Upper lobe of right lung (tissue), 1 donor: Measurements from ENCODE around the gene SLC16A1. TPM values are rescaled to one million over a fixed set of nuclear protein-coding genes. Genes with fewer than 3 reads are reported as not detected.

ENCODE experiments used
- ATAC-seq: fragments of 200-7000 bp; cut with Tn5 transposase; one replicate; pipeline ENCODE4 v1.9.1; 2020; ENCODE audit warnings: mild to moderate bottlenecking, moderate library complexity
- DNase-seq: peaks from one replicate; pipeline ENCODE4 v3.0.0-alpha.2; 2020
- H3K27ac ChIP-seq: fragments of 200-600 bp; one replicate; pipeline ENCODE4 v1.8.0; 2022
- H3K27me3 ChIP-seq: fragments of 200-600 bp; one replicate; pipeline ENCODE4 v1.8.0; 2022; ENCODE audit warnings: mild to moderate bottlenecking
- H3K36me3 ChIP-seq: fragments of 200-600 bp; one replicate; pipeline ENCODE4 v1.8.0; 2022
- H3K4me1 ChIP-seq: fragments of 200-600 bp; one replicate; pipeline ENCODE4 v1.8.0; 2022
- H3K4me3 ChIP-seq: fragments of 200-600 bp; one replicate; pipeline ENCODE4 v1.8.0; 2022; ENCODE audit warnings: mild to moderate bottlenecking
- H3K9me3 ChIP-seq: fragments of 200-600 bp; one replicate; pipeline ENCODE4 v1.8.0; 2022
- CTCF ChIP-seq: fragments of 200-600 bp; IDR thresholded peaks from one replicate; pipeline ENCODE4 v1.8.0; 2022; ENCODE audit warnings: antibody characterized with exemption
- intact Hi-C: fragments of 100-400 bp; cut with DNase I; formaldehyde crosslinking; loops from one replicate; pipeline ENCODE4 v1.11.0; 2022
- long read RNA-seq: library from polyadenylated mRNA; unstranded; transcript quantifications from one replicate; pipeline ENCODE4 v2.0.0, GENCODE V29; 2021
- total RNA-seq: library from RNA; stranded (reverse); fragmentation: NEBNext Ultra II Directional; extraction: Animal tissue kit (Norgen Biotek cat#: 25700); gene quantifications from one replicate; pipeline ENCODE4 v1.2.1, GENCODE V29; 2021
- donor health status: DM: no; HTN: yes; CAD: no; lungs with severe emphysema.

The SLC16A1 gene, protein sequence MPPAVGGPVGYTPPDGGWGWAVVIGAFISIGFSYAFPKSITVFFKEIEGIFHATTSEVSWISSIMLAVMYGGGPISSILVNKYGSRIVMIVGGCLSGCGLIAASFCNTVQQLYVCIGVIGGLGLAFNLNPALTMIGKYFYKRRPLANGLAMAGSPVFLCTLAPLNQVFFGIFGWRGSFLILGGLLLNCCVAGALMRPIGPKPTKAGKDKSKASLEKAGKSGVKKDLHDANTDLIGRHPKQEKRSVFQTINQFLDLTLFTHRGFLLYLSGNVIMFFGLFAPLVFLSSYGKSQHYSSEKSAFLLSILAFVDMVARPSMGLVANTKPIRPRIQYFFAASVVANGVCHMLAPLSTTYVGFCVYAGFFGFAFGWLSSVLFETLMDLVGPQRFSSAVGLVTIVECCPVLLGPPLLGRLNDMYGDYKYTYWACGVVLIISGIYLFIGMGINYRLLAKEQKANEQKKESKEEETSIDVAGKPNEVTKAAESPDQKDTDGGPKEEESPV
- total RNA-seq = 8.6 TPM
- long read RNA-seq, full-length matches to known transcripts = 11 of 11 reads
- long read RNA-seq, partial matches to known transcripts = 0 of 11 reads
- long read RNA-seq, other reads (novel, unspliced or antisense) = 0 of 11 reads

- H3K4me3 ChIP-seq = peak within 1 kb of the TSS; percentile 72
- TF ChIP-seq CTCF = peak; percentile 21
- no peaks in the 10 kb centered on the region for H3K36me3 ChIP-seq
- peak; percentile 91 for DNase-seq
- intact Hi-C loops = no loop called here
- no peaks in the 10 kb centered on the region for H3K9me3 ChIP-seq
- H3K4me1 ChIP-seq = peaks cover 19% of the 10 kb centered on the region
- ATAC-seq = peak; percentile 95
- no peaks in the 10 kb centered on the region for H3K27me3 ChIP-seq
- H3K27ac ChIP-seq = peak within 1 kb of the TSS; percentile 76
Observed at GRCh38 chr1:112955773-112956543, at the start of gene SLC16A1. Gene SLC16A1 (minus strand): TSS chr1:112956196. CDS start chr1:112929308, 26,888 bp downstream.

DNA sequence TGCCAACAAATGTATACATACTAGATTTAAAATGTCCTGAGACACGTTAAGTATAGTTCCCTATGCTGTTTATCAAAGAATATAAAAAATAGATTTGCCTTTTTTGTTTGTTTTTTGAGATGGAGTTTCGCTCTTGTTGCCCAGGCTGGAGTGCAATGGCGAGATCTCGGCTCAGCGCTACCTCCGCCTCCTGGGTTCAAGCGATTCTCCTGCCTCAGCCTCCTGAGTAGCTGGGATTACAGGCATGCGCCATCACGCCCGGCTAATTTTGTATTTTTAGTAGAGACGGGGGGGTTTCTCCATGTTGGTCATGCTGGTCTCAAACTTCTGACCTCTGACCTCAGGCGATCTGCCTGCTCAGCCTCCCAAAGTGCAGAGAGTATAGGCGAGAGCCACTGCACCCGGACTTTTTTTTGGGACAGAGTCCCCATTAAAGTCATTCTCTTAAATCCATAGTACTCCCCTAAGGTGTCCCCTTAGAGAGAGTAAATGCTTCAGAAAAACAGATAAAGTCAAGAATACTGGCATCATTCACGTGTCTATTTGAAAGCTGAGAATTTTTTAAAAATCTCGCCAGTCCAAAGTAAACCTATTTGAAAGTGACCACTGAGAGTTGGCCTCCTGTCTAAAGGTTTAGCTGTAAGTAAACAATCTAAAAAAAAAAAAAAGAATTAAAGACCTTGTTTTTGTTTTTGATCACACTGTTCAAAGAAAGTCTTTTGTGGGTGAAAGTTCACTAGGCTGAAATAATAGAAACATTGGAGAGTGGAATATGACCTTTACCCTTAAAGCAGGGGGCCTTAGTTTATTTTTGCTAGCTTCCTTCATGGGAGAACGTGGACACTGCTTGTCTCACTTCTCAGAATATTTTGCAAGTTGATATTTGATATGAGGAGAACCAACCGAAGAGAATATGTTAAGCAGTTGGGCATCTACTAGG, 48.0 kb upstream of the SLC16A1 start:
- Histone ChIP-seq H3K27me3 (no peaks in the 10 kb centered on the region), H3K4me3 (no peak overlapping the region), H3K27ac (no peak overlapping the region), H3K36me3 (no peaks in the 10 kb centered on the region), H3K4me1 (no peaks in the 10 kb centered on the region), H3K9me3 (no peaks in the 10 kb centered on the region)
- DNase-seq (no peak), ATAC-seq (no peak)
- intact Hi-C loops = no loop called here
- TF ChIP-seq CTCF = no peak

GRCh38 chr1:113002297-113002696, 46.3 kb upstream of the SLC16A1 start:
- no peak for TF ChIP-seq CTCF
- Histone ChIP-seq H3K36me3 (no peaks in the 10 kb centered on the region), H3K27ac (no peak overlapping the region), H3K4me1 (no peaks in the 10 kb centered on the region), H3K4me3 (no peak overlapping the region), H3K9me3 (no peaks in the 10 kb centered on the region), H3K27me3 (no peaks in the 10 kb centered on the region)
- intact Hi-C loops = no loop called here
- no peak for DNase-seq
- ATAC-seq = no peak

DNA sequence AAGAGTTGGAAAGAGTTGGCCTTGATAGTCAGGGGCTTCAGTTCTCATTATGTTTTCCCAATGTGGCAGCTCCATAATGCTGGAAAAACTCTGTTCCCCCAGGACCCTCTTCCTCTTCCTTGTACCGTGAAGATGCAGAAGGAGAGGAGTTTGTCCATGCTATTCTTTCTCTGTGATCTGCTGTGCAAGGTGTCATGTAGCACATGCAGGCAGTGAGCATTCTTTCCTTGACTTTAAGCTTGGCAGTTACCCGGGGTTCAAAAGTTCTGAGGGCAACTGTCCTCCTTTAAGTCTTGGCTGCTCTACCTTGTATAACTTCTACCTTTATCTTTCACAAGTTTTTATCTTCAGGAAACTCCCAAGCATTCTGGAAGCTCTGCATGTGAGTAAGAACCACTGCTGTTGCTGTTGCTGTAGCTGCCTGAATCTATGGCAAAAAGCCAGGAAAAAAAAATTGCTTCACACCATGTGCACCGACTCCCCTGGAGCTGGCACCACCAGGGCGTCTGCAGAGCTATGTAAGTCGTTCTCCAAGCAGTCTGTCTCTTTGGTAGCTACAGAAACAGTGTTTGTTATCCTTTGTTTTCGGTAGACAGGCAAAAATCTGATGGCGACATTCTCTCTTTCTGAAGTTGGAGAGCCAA, 42.7 kb upstream of the SLC16A1 start:
- DNase-seq = no peak
- Histone ChIP-seq H3K27me3 (no peaks in the 10 kb centered on the region), H3K4me3 (no peak overlapping the region), H3K4me1 (no peaks in the 10 kb centered on the region), H3K27ac (no peak overlapping the region), H3K36me3 (no peaks in the 10 kb centered on the region), H3K9me3 (no peaks in the 10 kb centered on the region)
- intact Hi-C loops = no loop called here
- ATAC-seq = peak; percentile 64
- no peak for TF ChIP-seq CTCF
